GM18505 (cell line): ENCODE measurements around the gene AMZ2.
A peak's percentile ranks its signal among the peaks of the same experiment; 100 is the strongest.
"Not testable (repeated sequence)": the region's sequence is repeated elsewhere in the genome, so short reads cannot be mapped to it uniquely, and the experiment has no call there.

Source experiments
- ATAC-seq: cut with Tn5 transposase; IDR thresholded peaks from one replicate; pipeline ENCODE4 v1.9.1; 2021; ENCODE audit not compliant: unreplicated experiment
- POLR2A ChIP-seq: IDR thresholded peaks from 4 replicates; pipeline ENCODE4 v1.6.1; 2011; ENCODE audit warnings: borderline replicate concordance; ENCODE audit not compliant: insufficient read depth, insufficient read length; ENCODE audit errors: extremely low read depth

The AMZ2 gene

GRCh38 chr17:68210570-68211315 lies 37.1 kb upstream of the AMZ2 start:
- no peak for ATAC-seq
- TF ChIP-seq POLR2A, result no peak

GRCh38 chr17:68213428-68214411 lies 34.1 kb upstream of the AMZ2 start:
- not testable (repeated sequence) for ATAC-seq

GRCh38 chr17:68215453-68215852 lies 32.4 kb upstream of the AMZ2 start:
- not testable (repeated sequence) for ATAC-seq

- ATAC-seq, result not testable (repeated sequence)
Measured at GRCh38 chr17:68219429-68219828, 28.4 kb upstream of the AMZ2 start.

GRCh38 chr17:68220186-68220585 lies 27.7 kb upstream of the AMZ2 start:
- not testable (repeated sequence) for ATAC-seq

GRCh38 chr17:68220786-68221185 lies 27.1 kb upstream of the AMZ2 start:
- not testable (repeated sequence) for ATAC-seq

- no peak for ATAC-seq
- no peak for TF ChIP-seq POLR2A
Measured at GRCh38 chr17:68221786-68222185, 26.1 kb upstream of the AMZ2 start.

- ATAC-seq, result no peak
- no peak for TF ChIP-seq POLR2A
Measured at GRCh38 chr17:68222606-68223005, 25.2 kb upstream of the AMZ2 start.

- ATAC-seq, result not testable (repeated sequence)
Measured at GRCh38 chr17:68225055-68225454, 22.8 kb upstream of the AMZ2 start.

GRCh38 chr17:68228039-68228680 lies 19.7 kb upstream of the AMZ2 start:
- not testable (repeated sequence) for ATAC-seq

- no peak for TF ChIP-seq POLR2A
- ATAC-seq, result no peak
Measured at GRCh38 chr17:68228817-68229570, 18.8 kb upstream of the AMZ2 start.

GRCh38 chr17:68229619-68230018 lies 18.2 kb upstream of the AMZ2 start:
- ATAC-seq, result no peak
- no peak for TF ChIP-seq POLR2A

- ATAC-seq, result not testable (repeated sequence)
Measured at GRCh38 chr17:68231131-68231530, 16.7 kb upstream of the AMZ2 start.

GRCh38 chr17:68231541-68231940 lies 16.3 kb upstream of the AMZ2 start:
- no peak for TF ChIP-seq POLR2A
- no peak for ATAC-seq

GRCh38 chr17:68232741-68233140 lies 15.1 kb upstream of the AMZ2 start:
- not testable (repeated sequence) for ATAC-seq

GRCh38 chr17:68234726-68235335 lies 13.0 kb upstream of the AMZ2 start:
- ATAC-seq, result peak; percentile 34

- not testable (repeated sequence) for ATAC-seq
Measured at GRCh38 chr17:68235336-68235791, 12.5 kb upstream of the AMZ2 start.
